Measurements from ENCODE around the gene GPATCH4. TPM values are rescaled to one million over a fixed set of nuclear protein-coding genes. Genes with fewer than 3 reads are reported as not detected.

GPATCH4 gene
- total RNA-seq, 4 donors from 2014 or later = 30.2 to 77.5 (median 35.5) TPM

DNA sequence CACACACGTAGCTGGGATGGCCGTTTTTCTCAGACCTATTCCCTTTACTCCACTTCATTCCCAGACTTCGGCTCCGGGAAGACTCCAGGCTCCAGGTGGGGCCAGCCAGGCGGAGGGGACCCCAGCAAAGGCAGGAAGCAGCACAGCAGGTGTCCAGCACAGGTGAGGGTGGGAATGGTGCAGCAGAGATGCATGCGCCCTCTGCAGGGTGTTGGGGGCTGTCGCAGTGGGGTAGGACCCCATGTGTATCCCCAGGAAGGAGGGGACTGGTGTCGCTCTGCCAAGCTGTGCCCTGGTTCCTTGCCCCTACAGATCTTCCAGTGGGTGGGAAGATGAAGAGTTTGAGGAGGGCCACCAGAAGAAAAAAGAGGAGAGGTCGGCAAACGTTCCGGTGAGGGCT, 16.5 kb downstream of the GPATCH4 start:
- TF ChIP-seq, protein P1, sequence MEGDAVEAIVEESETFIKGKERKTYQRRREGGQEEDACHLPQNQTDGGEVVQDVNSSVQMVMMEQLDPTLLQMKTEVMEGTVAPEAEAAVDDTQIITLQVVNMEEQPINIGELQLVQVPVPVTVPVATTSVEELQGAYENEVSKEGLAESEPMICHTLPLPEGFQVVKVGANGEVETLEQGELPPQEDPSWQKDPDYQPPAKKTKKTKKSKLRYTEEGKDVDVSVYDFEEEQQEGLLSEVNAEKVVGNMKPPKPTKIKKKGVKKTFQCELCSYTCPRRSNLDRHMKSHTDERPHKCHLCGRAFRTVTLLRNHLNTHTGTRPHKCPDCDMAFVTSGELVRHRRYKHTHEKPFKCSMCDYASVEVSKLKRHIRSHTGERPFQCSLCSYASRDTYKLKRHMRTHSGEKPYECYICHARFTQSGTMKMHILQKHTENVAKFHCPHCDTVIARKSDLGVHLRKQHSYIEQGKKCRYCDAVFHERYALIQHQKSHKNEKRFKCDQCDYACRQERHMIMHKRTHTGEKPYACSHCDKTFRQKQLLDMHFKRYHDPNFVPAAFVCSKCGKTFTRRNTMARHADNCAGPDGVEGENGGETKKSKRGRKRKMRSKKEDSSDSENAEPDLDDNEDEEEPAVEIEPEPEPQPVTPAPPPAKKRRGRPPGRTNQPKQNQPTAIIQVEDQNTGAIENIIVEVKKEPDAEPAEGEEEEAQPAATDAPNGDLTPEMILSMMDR (IDR thresholded peaks at IDR 0.05) = no peak
- ATAC-seq (ENCODE audit: low FRiP score) (no peak), DNase-seq (ENCODE audit: low spot score) (no peak)

DNA sequence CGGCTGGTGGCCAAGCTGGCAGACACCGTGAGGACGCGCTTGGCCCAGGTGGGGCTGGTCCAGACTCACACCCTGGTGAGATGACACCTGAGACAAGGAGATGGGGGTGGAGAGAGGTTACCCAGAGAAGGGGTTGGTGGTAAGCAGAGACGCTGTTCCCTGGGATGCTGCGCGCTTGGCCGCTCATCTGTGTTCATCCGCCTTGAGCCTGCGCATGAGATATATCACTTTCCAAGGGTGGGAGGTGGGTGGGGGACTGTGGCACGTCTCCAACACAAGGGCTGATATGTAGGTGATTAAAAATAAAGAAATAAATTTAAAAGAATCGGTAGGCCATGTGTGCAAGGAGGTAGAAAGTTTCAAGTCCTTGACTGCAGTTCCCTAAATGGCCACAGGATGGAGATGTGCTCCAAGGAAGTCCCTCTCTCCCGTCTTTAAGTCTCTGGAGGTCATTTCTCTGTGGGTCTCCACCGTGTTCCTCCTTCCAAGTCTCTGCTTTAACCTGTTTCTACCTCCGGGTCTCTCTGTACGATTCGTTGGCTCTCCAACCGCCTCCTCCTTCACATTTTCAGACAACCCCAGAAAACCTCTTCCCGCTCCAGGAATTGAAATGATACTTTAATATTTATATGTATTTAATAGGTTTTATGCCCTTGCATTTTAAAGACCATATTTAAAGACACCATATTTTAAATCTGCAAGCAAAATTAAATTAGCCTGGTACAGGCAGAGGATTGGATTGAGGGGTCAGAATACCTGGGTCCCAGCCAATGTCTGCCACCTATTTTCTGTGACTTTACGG, 17.3 kb downstream of the GPATCH4 start:
- DNase-seq (ENCODE audit: low spot score) = peak; percentile 77
- TF ChIP-seq, protein P1 (IDR thresholded peaks at IDR 0.05) = peak in 1 of 3 donors; percentile 75
- ATAC-seq (ENCODE audit: low FRiP score) = no peak

DNA sequence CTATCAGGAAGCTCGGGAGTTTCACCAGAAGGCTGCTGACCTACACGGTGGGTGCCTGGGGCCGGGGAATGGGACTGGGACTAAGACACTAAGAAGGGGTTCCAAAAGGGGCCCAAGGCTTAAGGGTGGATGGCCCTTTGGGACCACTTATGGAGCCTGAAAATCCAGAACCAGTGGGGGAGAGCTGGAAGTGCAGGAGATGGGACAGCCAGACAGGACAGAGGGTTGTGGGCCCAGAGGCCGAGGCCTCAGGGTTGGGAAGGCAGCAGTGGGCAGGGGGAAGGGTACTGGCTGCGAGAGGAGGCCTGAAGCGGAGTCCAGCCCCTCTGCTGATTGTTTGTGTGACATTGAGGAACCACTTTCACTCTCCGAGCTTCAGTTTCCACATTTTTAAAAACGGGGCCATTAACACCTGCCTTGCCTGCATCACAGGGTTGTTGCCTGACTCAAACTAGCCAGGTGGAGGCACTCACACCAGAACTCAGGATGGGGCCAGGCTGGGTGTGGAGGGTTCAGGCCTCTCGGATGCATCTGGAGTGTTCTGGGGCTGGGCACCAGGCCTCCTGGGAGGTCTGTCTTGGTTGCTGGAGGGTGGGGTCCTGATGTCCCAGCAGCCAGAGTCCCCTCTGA, 18.8 kb downstream of the GPATCH4 start:
- TF ChIP-seq, protein P1 (IDR thresholded peaks at IDR 0.05) = no peak
- ATAC-seq (ENCODE audit: low FRiP score) (no peak), DNase-seq (ENCODE audit: low spot score) (no peak)

DNA sequence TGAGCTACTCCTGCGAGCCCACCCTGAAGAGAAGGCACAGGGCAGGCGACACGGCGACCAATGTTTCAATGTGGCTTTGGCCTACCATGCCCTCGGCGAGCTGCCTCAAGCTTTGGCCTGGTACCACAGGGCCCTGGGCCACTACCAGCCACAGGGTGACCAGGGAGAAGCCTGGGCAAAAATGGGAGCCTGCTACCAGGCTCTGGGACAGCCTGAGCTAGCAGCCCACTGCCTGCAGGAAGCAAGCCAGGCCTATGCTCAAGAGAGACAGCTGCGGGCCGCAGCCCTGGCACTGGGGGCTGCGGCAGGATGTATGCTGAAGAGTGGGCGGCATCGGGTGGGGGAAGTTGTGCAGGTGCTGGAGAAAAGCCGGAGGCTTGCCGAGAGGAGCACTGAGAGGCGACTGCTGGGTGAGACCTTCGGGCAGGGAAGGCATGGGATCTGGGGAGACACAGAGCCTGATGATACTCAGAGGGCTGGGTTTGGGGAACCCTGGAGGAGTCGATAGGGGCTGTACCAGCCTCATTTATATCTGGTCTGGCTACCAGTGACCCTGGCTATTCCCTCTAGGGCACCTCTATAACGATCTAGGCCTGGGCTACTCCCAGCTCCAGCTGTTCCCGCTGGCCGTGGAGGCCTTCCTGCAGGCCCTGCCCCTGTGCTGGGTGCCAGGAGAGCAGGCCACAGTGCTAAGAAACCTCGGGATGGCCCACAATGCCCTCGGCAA, 19.5 kb downstream of the GPATCH4 start:
- no peak for ATAC-seq (ENCODE audit: low FRiP score)
- no peak for DNase-seq (ENCODE audit: low spot score)
- TF ChIP-seq, protein P1 (IDR thresholded peaks at IDR 0.05) = no peak

DNA sequence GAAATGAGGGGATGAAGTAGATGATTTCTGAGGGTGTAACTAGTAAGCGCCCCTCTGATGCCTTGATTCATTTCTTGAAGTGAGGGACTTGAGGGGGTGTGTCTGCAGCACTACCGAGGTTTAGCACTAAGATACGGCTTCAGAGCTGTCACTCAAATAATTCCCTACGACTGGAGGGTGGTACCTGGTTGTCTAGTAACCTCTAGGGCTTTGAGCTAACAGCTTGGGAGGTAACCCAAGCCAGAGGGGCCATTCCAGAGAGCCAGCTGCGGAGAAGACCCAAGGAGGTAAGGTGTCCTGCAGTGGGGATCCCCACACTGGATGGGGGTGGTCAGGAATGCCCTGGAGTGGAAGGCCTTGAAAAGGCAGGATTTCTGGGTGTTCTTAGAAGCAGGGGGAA, 21.8 kb downstream of the GPATCH4 start, which contains the start of gene TTC24:
TTC24 (plus strand) TSS at position 252 of the 400 bp plus-strand sequence. CDS start 1,642 bp downstream, outside the sequence.
- DNase-seq (ENCODE audit: low spot score) (no peak), ATAC-seq (ENCODE audit: low FRiP score) (no peak)
- TF ChIP-seq, protein P1 (IDR thresholded peaks at IDR 0.05) = no peak

DNA sequence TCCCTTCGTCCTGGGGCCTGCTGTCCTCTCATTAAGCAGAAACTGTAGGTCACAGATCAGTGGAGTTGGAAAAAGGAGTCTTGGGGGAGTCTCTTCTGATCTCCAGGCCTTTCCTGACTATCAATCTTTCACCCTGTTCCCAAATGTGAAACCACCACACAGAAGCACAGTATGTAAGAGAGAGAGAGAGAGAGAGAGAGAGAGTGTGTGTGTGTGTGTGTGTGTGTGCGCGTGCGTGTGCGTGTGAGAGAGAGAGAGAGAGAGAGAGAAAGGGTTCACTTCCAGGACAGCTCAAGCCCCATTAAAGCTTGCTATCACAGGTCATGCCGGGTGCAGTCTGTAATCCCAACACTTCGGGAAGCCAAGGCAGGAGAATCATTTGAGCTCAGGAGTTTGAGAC, 23.2 kb downstream of the GPATCH4 start:
- no peak for DNase-seq (ENCODE audit: low spot score)

More for the DNA sequence above, 23.2 kb downstream of the GPATCH4 start:
- TF ChIP-seq, protein P1 (IDR thresholded peaks at IDR 0.05) = no peak
- no peak for ATAC-seq (ENCODE audit: low FRiP score)

Data from omental fat pad (tissue), 4 donors.